Measurements from ENCODE around the gene ACKR2.
"Not testable (repeated sequence)": the region's sequence is repeated elsewhere in the genome, so short reads cannot be mapped to it uniquely, and the experiment has no call there.

The ACKR2 gene

GRCh38 chr3:42855547-42856380 lies 46.5 kb downstream of the ACKR2 start:
- no peak for DNase-seq (ENCODE audit: low read depth)

- no peak for DNase-seq (ENCODE audit: low read depth)
Observed at GRCh38 chr3:42856544-42856943, 47.3 kb downstream of the ACKR2 start.

- no peak for DNase-seq (ENCODE audit: low read depth)
Observed at GRCh38 chr3:42864321-42864950, 55.2 kb downstream of the ACKR2 start.

- DNase-seq (ENCODE audit: low read depth) = no peak
Observed at GRCh38 chr3:42865256-42865655, 56.0 kb downstream of the ACKR2 start.

GRCh38 chr3:42867138-42867537 lies 57.9 kb downstream of the ACKR2 start:
- DNase-seq (ENCODE audit: low read depth) = no peak

- DNase-seq (ENCODE audit: low read depth) = no peak
Observed at GRCh38 chr3:42868841-42869240, 59.6 kb downstream of the ACKR2 start.

GRCh38 chr3:42871592-42872196 lies 62.4 kb downstream of the ACKR2 start:
- no peak for DNase-seq (ENCODE audit: low read depth)

- DNase-seq (ENCODE audit: low read depth) = no peak
Observed at GRCh38 chr3:42872718-42873117, 63.5 kb downstream of the ACKR2 start.

- DNase-seq (ENCODE audit: low read depth) = no peak
Observed at GRCh38 chr3:42873221-42873982, 64.2 kb downstream of the ACKR2 start.

- no peak for DNase-seq (ENCODE audit: low read depth)
Observed at GRCh38 chr3:42874749-42875148, 65.5 kb downstream of the ACKR2 start.

- no peak for DNase-seq (ENCODE audit: low read depth)
Observed at GRCh38 chr3:42875325-42876151, 66.3 kb downstream of the ACKR2 start, which contains the start of gene CYP8B1. CYP8B1 (minus strand) TSS chr3:42875879; CDS start chr3:42875816, 63 bp downstream.

GRCh38 chr3:42876401-42876800 lies 67.2 kb downstream of the ACKR2 start:
- DNase-seq (ENCODE audit: low read depth) = no peak

- no peak for DNase-seq (ENCODE audit: low read depth)
Observed at GRCh38 chr3:42876940-42877720, 67.9 kb downstream of the ACKR2 start.

- DNase-seq (ENCODE audit: low read depth) = no peak
Observed at GRCh38 chr3:42877881-42878280, 68.6 kb downstream of the ACKR2 start.

GRCh38 chr3:42880183-42880582 lies 70.9 kb downstream of the ACKR2 start:
- DNase-seq (ENCODE audit: low read depth) = no peak

- DNase-seq (ENCODE audit: low read depth) = peak; percentile 69
Observed at GRCh38 chr3:42880601-42881451, 71.6 kb downstream of the ACKR2 start.

- DNase-seq (ENCODE audit: low read depth) = not testable (repeated sequence)
Observed at GRCh38 chr3:42883251-42883930, 74.1 kb downstream of the ACKR2 start.

- no peak for DNase-seq (ENCODE audit: low read depth)
Observed at GRCh38 chr3:42884324-42884723, 75.1 kb downstream of the ACKR2 start.

GRCh38 chr3:42886294-42886822 lies 77.1 kb downstream of the ACKR2 start:
- no peak for DNase-seq (ENCODE audit: low read depth)
